ENCODE data around the gene EDIL3. TPM values are rescaled to one million over a fixed set of nuclear protein-coding genes. Genes with fewer than 3 reads are reported as not detected.
"Not testable (repeated sequence)": the region's sequence is repeated elsewhere in the genome, so short reads cannot be mapped to it uniquely, and the experiment has no call there.

Gene EDIL3
- total RNA-seq, 1 donor from 2014 or later = 0.40 TPM

- DNase-seq (ENCODE audit: low read depth in 2 of 2) = no peak
Measured at GRCh38 chr5:84080908-84081307, 303.8 kb downstream of the EDIL3 start.

GRCh38 chr5:84072339-84072738, 312.3 kb downstream of the EDIL3 start:
- DNase-seq (ENCODE audit: low read depth in 2 of 2) = no peak

- no peak for DNase-seq (ENCODE audit: low read depth in 2 of 2)
Measured at GRCh38 chr5:84069608-84070179, 315.0 kb downstream of the EDIL3 start.

- DNase-seq (ENCODE audit: low read depth in 2 of 2) = no peak
Measured at GRCh38 chr5:84063041-84063440, 321.6 kb downstream of the EDIL3 start.

- no peak for DNase-seq (ENCODE audit: low read depth in 2 of 2)
Measured at GRCh38 chr5:84059672-84060071, 325.0 kb downstream of the EDIL3 start.

GRCh38 chr5:84058561-84058960, 326.1 kb downstream of the EDIL3 start:
- DNase-seq (ENCODE audit: low read depth in 2 of 2) = no peak

GRCh38 chr5:84057211-84057610, 327.5 kb downstream of the EDIL3 start:
- no peak for DNase-seq (ENCODE audit: low read depth in 2 of 2)

- no peak for DNase-seq (ENCODE audit: low read depth in 2 of 2)
Measured at GRCh38 chr5:84045964-84046363, 338.7 kb downstream of the EDIL3 start.

GRCh38 chr5:84036842-84037241, 347.8 kb downstream of the EDIL3 start:
- DNase-seq (ENCODE audit: low read depth in 2 of 2) = no peak

GRCh38 chr5:84032324-84032723, 352.4 kb downstream of the EDIL3 start:
- DNase-seq (ENCODE audit: low read depth in 2 of 2) = peak in 1 of 2 donors; percentile 54

- peak in 1 of 2 donors; percentile 80 for DNase-seq (ENCODE audit: low read depth in 2 of 2)
Measured at GRCh38 chr5:84028093-84028492, 356.6 kb downstream of the EDIL3 start.

GRCh38 chr5:84018521-84018920, 366.2 kb downstream of the EDIL3 start:
- DNase-seq (ENCODE audit: low read depth in 2 of 2) = not testable (repeated sequence)

GRCh38 chr5:84017523-84018172, 367.0 kb downstream of the EDIL3 start:
- peak in 1 of 2 donors; percentile 25 for DNase-seq (ENCODE audit: low read depth in 2 of 2)

GRCh38 chr5:84016085-84016484, 368.6 kb downstream of the EDIL3 start:
- DNase-seq (ENCODE audit: low read depth in 2 of 2) = no peak

- DNase-seq (ENCODE audit: low read depth in 2 of 2) = no peak
Measured at GRCh38 chr5:84014966-84015365, 369.7 kb downstream of the EDIL3 start.

- no peak for DNase-seq (ENCODE audit: low read depth in 2 of 2)
Measured at GRCh38 chr5:83993803-83994202, 390.9 kb downstream of the EDIL3 start.

- no peak for DNase-seq (ENCODE audit: low read depth in 2 of 2)
Measured at GRCh38 chr5:83991566-83992224, 393.0 kb downstream of the EDIL3 start.

GRCh38 chr5:83988293-83988685, 396.4 kb downstream of the EDIL3 start:
- no peak for DNase-seq (ENCODE audit: low read depth in 2 of 2)

GRCh38 chr5:83987513-83988292, 397.0 kb downstream of the EDIL3 start:
- DNase-seq (ENCODE audit: low read depth in 2 of 2) = peak; percentile 22 to 44

- DNase-seq (ENCODE audit: low read depth in 2 of 2) = no peak
Measured at GRCh38 chr5:83983852-83984251, 400.8 kb downstream of the EDIL3 start.

GRCh38 chr5:83973925-83974815, 410.5 kb downstream of the EDIL3 start:
- DNase-seq (ENCODE audit: low read depth in 2 of 2) = no peak
